ENCODE data around the gene PALM. TPM values are rescaled to one million over a fixed set of nuclear protein-coding genes. Genes with fewer than 3 reads are reported as not detected.

PALM gene
- total RNA-seq, 4 donors from 2014 or later = 21.5 to 111 (median 53.0) TPM

GRCh38 chr19:778910-779653 is 70.3 kb downstream of the PALM start:
- ATAC-seq = peak; percentile 79
- H3K4me3 ChIP-seq = no peak overlapping the region
- H3K4me1 ChIP-seq = peaks cover 0 to 15% (median 4%) of the 10 kb centered on the region in 3 donors
- 56 to 57% methylated on average over 13 to 21 of the region's 36 CpGs for WGBS, 2 donors (ENCODE audit: low coverage in 1 of 2)
- peaks cover 28% of the 10 kb centered on the region for H3K27me3 ChIP-seq
- no peaks in the 10 kb centered on the region for H3K36me3 ChIP-seq
- peak overlapping the region in 3 of 4 donors; percentile 40 to 64 (median 53) for H3K27ac ChIP-seq
- H3K9me3 ChIP-seq = no peaks in the 10 kb centered on the region
- TF ChIP-seq POLR2A (IDR thresholded peaks at IDR 0.05) (no peak), POLR2AphosphoS5 (IDR thresholded peaks at IDR 0.05) (no peak), EP300 (IDR thresholded peaks at IDR 0.05) (no peak)
- TF ChIP-seq, protein P1, sequence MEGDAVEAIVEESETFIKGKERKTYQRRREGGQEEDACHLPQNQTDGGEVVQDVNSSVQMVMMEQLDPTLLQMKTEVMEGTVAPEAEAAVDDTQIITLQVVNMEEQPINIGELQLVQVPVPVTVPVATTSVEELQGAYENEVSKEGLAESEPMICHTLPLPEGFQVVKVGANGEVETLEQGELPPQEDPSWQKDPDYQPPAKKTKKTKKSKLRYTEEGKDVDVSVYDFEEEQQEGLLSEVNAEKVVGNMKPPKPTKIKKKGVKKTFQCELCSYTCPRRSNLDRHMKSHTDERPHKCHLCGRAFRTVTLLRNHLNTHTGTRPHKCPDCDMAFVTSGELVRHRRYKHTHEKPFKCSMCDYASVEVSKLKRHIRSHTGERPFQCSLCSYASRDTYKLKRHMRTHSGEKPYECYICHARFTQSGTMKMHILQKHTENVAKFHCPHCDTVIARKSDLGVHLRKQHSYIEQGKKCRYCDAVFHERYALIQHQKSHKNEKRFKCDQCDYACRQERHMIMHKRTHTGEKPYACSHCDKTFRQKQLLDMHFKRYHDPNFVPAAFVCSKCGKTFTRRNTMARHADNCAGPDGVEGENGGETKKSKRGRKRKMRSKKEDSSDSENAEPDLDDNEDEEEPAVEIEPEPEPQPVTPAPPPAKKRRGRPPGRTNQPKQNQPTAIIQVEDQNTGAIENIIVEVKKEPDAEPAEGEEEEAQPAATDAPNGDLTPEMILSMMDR (IDR thresholded peaks at IDR 0.05) = no peak

DNA sequence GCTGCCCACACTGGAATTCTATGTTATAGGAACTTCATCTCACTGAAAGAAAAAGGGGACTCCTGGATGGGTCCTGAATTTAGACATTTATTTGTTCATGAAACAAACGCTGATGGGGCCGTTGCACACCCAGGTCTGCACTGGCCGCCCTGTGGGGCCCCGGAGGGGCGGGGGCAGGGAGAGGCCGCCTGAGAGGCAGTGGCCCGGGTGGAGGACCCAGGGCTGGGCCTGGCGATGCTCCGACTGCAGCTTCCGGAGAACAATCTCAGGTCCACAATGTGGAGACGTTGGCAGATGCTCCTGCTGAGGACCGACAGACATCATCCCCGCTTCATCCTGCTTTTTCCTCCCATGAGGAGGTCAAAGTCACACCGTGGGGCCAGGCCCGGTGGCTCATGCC is 72.2 kb downstream of the PALM start:
- no peak for ATAC-seq
- TF ChIP-seq POLR2AphosphoS5 (IDR thresholded peaks at IDR 0.05) = no peak
- TF ChIP-seq, protein P1 (IDR thresholded peaks at IDR 0.05) = no peak
- TF ChIP-seq POLR2A (IDR thresholded peaks at IDR 0.05) = no peak
- TF ChIP-seq EP300 (IDR thresholded peaks at IDR 0.05) = no peak
- Histone ChIP-seq H3K27me3 (peaks cover 28% of the 10 kb centered on the region), H3K4me3 (no peak overlapping the region), H3K9me3 (no peaks in the 10 kb centered on the region), H3K4me1 (peaks cover 0 to 15% (median 4%) of the 10 kb centered on the region in 3 donors), H3K27ac (no peak overlapping the region), H3K36me3 (no peaks in the 10 kb centered on the region)
- 88% methylated on average over 4 of the region's 15 CpGs; no CpG with 5 or more reads in 1 of the 2 donors for WGBS, 2 donors (ENCODE audit: low coverage in 1 of 2)

GRCh38 chr19:781800-782184 is 73.1 kb downstream of the PALM start:
- H3K4me1 ChIP-seq = peaks cover 0 to 15% (median 4%) of the 10 kb centered on the region in 3 donors
- no peaks in the 10 kb centered on the region for H3K36me3 ChIP-seq
- peaks cover 28% of the 10 kb centered on the region for H3K27me3 ChIP-seq
- H3K9me3 ChIP-seq = no peaks in the 10 kb centered on the region
- H3K4me3 ChIP-seq = no peak overlapping the region
- no peak for ATAC-seq
- 95% methylated on average over 11 of the region's 19 CpGs; no CpG with 5 or more reads in 1 of the 2 donors for WGBS, 2 donors (ENCODE audit: low coverage in 1 of 2)
- TF ChIP-seq EP300 (IDR thresholded peaks at IDR 0.05) (no peak), POLR2A (IDR thresholded peaks at IDR 0.05) (no peak)
- TF ChIP-seq, protein P1 (IDR thresholded peaks at IDR 0.05) = no peak
- H3K27ac ChIP-seq = peak overlapping the region in 1 of 4 donors; percentile 56

- peak overlapping the region in 1 of 4 donors; percentile 56 for H3K27ac ChIP-seq
Observed at GRCh38 chr19:782185-782877, 73.6 kb downstream of the PALM start.

More at GRCh38 chr19:782185-782877, 73.6 kb downstream of the PALM start:
- ATAC-seq = peak; percentile 18
- TF ChIP-seq, protein P1 (IDR thresholded peaks at IDR 0.05) = no peak
- no peaks in the 10 kb centered on the region for H3K9me3 ChIP-seq
- no peaks in the 10 kb centered on the region for H3K36me3 ChIP-seq
- peaks cover 28% of the 10 kb centered on the region for H3K27me3 ChIP-seq
- 20% methylated on average over 1 of the region's 29 CpGs; no CpG with 5 or more reads in 1 of the 2 donors for WGBS, 2 donors (ENCODE audit: low coverage in 1 of 2)
- H3K4me1 ChIP-seq = peaks cover 0 to 15% (median 4%) of the 10 kb centered on the region in 3 donors
- peak overlapping the region in 1 of 2 donors; percentile 2 for H3K4me3 ChIP-seq
